GM12878 (cell line): Measurements from ENCODE around the gene RMI2. TPM values are rescaled to one million over a fixed set of nuclear protein-coding genes. Genes with fewer than 3 reads are reported as not detected.
A peak's percentile ranks its signal among the peaks of the same experiment; 100 is the strongest.

Experiments
- DPF2 ChIP-seq: fragments of 450-650 bp; IDR thresholded peaks from 2 replicates; pipeline ENCODE4 v1.6.1; 2017; ENCODE audit warnings: mild to moderate bottlenecking
- EGR1 ChIP-seq, 2 experiments: IDR thresholded peaks; 1 replicate in 1 of 2; 2 replicates in 1 of 2; pipeline ENCODE4 v1.6.1; 2011 to 2012; ENCODE audit warnings: low read depth in 2 of 2, low read length in 2 of 2, borderline replicate concordance in 1 of 2, mild to moderate bottlenecking in 1 of 2, moderate library complexity in 1 of 2
- FOS ChIP-seq: IDR thresholded peaks from 3 replicates; pipeline ENCODE4 v1.6.1; 2011; ENCODE audit warnings: borderline replicate concordance; ENCODE audit not compliant: insufficient read length; ENCODE audit errors: extremely low read depth
- IKZF1 ChIP-seq: fragments of 450-650 bp; conservative IDR thresholded peaks from 2 replicates; pipeline ENCODE4 v1.6.1; 2017; ENCODE audit warnings: antibody characterized with exemption, mild to moderate bottlenecking
- LARP7 ChIP-seq: fragments of 450-650 bp; IDR thresholded peaks from 2 replicates; pipeline ENCODE4 v1.6.1; 2017; ENCODE audit warnings: mild to moderate bottlenecking
- NFYA ChIP-seq: IDR thresholded peaks from 2 replicates; pipeline ENCODE4 v1.6.1; 2011; ENCODE audit warnings: low read depth, mild to moderate bottlenecking, low read length, improper control_type of control experiment, borderline replicate concordance
- POLR2AphosphoS5 ChIP-seq: IDR thresholded peaks from 2 replicates; pipeline ENCODE4 v1.6.1; 2011; ENCODE audit warnings: mild to moderate bottlenecking, low read length, inconsistent platforms
- POU2F2 ChIP-seq: IDR thresholded peaks from 3 replicates; pipeline ENCODE4 v1.6.1; 2011; ENCODE audit warnings: low read depth, mild to moderate bottlenecking, low read length, borderline replicate concordance
- RBBP5 ChIP-seq: fragments of 200-600 bp; sonication (generic); conservative IDR thresholded peaks from 2 replicates; pipeline ENCODE4 v1.6.1; 2016
- SUPT20H ChIP-seq: IDR thresholded peaks from 2 replicates; pipeline ENCODE4 v1.6.1; 2011; ENCODE audit warnings: low read depth, mild to moderate bottlenecking, low read length, moderate library complexity, borderline replicate concordance; ENCODE audit not compliant: control insufficient read depth
- ZBED1 ChIP-seq: IDR thresholded peaks from 2 replicates; pipeline ENCODE4 v1.6.1; 2016; ENCODE audit warnings: borderline replicate concordance
- ZNF622 ChIP-seq: fragments of 450-650 bp; IDR thresholded peaks from 2 replicates; pipeline ENCODE4 v1.6.1; 2017; ENCODE audit warnings: mild to moderate bottlenecking, inconsistent platforms
- polyA plus RNA-seq, 11 experiments: library from polyadenylated mRNA; depleted of rRNA in 4 of 11; unstranded in 6 of 11; stranded (reverse) in 5 of 11; fragments of >200 nt; fragmentation: Nextera tagmentation in 4 of 11; fragmentation: Illumina TruSeq in 1 of 11; extraction: Ambion mirVana in 4 of 11; extraction: Trizol in 1 of 11; gene quantifications; 1 replicate in 1 of 11; 2 replicates in 10 of 11; pipeline versions ENCODE4 v1.2.1 to v1.2.3, GENCODE V29; 2011 to 2016; ENCODE audit warnings: inconsistent platforms in 2 of 11, missing spikeins in 2 of 11, low read depth in 1 of 11
- total RNA-seq, 4 experiments: library from RNA; depleted of rRNA in 3 of 4; stranded (reverse); fragments of >200 nt in 3 of 4; fragmentation: Illumina TruSeq in 1 of 4; extraction: Trizol in 1 of 4; gene quantifications; 2 replicates each; pipeline versions ENCODE4 v1.2.1 to v1.2.3, GENCODE V29; 2013 to 2021
- TF ChIP-seq, protein P1 (sequence below): fragments of 450-650 bp; IDR thresholded peaks from 2 replicates; pipeline ENCODE4 v1.6.1; 2017; ENCODE audit warnings: mild to moderate bottlenecking, moderate library complexity
- TF ChIP-seq, protein P2 (sequence below): fragments of 450-650 bp; IDR thresholded peaks from 2 replicates; pipeline ENCODE4 v1.6.1; 2017; ENCODE audit warnings: low read depth, mild to moderate bottlenecking, moderate library complexity
- TF ChIP-seq, protein P3 (sequence below): fragments of 450-650 bp; IDR thresholded peaks from 2 replicates; pipeline ENCODE4 v1.6.1; 2017; ENCODE audit warnings: borderline replicate concordance
- TF ChIP-seq, protein P4 (sequence below): IDR thresholded peaks from 2 replicates; pipeline ENCODE4 v1.6.1; 2011; ENCODE audit warnings: borderline replicate concordance, low read depth, mild to moderate bottlenecking, moderate library complexity, low read length; ENCODE audit not compliant: insufficient read depth, poor library complexity, severe bottlenecking
- TF ChIP-seq, protein P5 (sequence below): fragments of 450-650 bp; IDR thresholded peaks from 2 replicates; pipeline ENCODE4 v1.6.1; 2016; ENCODE audit warnings: mild to moderate bottlenecking
- TF ChIP-seq, protein P6 (sequence below): IDR thresholded peaks from 2 replicates; pipeline ENCODE4 v1.6.1; 2011; ENCODE audit warnings: low read depth, mild to moderate bottlenecking, low read length, moderate library complexity, borderline replicate concordance; ENCODE audit errors: extremely low read depth

The RMI2 gene
- total and polyA plus RNA-seq, 10 of the 15 experiments (the other 5 are each of a cell fraction or from before 2014, with no cell fraction given), result 9.6 to 68.8 (median 32.1) TPM

DNA sequence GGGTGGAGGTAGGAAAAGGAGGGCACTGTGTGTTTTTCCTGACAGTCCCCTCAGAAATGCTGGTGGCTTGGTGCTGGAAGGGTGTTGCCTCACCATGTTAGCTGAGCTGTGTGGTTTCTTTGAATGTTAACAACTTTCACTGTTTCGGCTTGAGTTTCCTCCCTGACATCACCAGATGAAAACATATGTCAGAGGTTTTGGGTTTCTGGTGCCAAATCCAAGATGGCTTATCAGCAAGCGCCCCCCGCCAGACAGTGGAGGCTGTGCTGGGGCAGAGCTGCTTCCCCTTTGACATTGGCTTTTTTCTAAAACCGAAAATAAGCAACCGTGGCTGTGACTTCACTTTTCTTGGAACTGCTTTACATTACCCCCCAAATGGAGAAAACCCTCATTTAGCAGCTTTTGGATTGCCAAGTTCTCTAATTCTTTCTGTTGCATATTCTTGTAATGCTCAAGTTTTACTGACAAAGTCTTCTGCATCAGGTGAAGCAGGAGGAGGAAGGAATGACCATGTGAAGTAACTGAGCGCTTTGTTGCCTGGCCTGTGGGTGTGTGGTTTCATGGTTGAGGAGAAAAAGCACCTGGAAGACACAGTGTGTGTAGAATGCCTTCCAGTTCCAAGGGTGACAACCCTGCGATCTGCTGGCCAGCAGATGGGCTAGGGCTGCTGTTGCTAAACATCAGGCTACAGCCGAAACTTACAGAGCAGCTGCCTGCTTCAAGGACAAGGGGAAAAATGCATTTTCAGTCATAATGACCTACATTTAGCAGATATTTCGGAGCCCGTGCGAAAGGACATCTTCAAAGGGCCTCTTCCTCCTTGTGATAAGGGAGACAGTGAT lies 9.7 kb downstream of the RMI2 start (continued):
- TF ChIP-seq, protein P1, sequence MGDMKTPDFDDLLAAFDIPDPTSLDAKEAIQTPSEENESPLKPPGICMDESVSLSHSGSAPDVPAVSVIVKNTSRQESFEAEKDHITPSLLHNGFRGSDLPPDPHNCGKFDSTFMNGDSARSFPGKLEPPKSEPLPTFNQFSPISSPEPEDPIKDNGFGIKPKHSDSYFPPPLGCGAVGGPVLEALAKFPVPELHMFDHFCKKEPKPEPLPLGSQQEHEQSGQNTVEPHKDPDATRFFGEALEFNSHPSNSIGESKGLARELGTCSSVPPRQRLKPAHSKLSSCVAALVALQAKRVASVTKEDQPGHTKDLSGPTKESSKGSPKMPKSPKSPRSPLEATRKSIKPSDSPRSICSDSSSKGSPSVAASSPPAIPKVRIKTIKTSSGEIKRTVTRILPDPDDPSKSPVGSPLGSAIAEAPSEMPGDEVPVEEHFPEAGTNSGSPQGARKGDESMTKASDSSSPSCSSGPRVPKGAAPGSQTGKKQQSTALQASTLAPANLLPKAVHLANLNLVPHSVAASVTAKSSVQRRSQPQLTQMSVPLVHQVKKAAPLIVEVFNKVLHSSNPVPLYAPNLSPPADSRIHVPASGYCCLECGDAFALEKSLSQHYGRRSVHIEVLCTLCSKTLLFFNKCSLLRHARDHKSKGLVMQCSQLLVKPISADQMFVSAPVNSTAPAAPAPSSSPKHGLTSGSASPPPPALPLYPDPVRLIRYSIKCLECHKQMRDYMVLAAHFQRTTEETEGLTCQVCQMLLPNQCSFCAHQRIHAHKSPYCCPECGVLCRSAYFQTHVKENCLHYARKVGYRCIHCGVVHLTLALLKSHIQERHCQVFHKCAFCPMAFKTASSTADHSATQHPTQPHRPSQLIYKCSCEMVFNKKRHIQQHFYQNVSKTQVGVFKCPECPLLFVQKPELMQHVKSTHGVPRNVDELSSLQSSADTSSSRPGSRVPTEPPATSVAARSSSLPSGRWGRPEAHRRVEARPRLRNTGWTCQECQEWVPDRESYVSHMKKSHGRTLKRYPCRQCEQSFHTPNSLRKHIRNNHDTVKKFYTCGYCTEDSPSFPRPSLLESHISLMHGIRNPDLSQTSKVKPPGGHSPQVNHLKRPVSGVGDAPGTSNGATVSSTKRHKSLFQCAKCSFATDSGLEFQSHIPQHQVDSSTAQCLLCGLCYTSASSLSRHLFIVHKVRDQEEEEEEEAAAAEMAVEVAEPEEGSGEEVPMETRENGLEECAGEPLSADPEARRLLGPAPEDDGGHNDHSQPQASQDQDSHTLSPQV, result peak; percentile 76
- TF ChIP-seq POLR2AphosphoS5, result peak; percentile 72
- peak; percentile 87 for TF ChIP-seq IKZF1
- TF ChIP-seq SUPT20H, result no peak
- TF ChIP-seq, protein P2, sequence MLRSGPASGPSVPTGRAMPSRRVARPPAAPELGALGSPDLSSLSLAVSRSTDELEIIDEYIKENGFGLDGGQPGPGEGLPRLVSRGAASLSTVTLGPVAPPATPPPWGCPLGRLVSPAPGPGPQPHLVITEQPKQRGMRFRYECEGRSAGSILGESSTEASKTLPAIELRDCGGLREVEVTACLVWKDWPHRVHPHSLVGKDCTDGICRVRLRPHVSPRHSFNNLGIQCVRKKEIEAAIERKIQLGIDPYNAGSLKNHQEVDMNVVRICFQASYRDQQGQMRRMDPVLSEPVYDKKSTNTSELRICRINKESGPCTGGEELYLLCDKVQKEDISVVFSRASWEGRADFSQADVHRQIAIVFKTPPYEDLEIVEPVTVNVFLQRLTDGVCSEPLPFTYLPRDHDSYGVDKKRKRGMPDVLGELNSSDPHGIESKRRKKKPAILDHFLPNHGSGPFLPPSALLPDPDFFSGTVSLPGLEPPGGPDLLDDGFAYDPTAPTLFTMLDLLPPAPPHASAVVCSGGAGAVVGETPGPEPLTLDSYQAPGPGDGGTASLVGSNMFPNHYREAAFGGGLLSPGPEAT, result peak; percentile 73
- TF ChIP-seq, protein P3, sequence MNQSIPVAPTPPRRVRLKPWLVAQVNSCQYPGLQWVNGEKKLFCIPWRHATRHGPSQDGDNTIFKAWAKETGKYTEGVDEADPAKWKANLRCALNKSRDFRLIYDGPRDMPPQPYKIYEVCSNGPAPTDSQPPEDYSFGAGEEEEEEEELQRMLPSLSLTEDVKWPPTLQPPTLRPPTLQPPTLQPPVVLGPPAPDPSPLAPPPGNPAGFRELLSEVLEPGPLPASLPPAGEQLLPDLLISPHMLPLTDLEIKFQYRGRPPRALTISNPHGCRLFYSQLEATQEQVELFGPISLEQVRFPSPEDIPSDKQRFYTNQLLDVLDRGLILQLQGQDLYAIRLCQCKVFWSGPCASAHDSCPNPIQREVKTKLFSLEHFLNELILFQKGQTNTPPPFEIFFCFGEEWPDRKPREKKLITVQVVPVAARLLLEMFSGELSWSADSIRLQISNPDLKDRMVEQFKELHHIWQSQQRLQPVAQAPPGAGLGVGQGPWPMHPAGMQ, result no peak
- TF ChIP-seq, protein P4, sequence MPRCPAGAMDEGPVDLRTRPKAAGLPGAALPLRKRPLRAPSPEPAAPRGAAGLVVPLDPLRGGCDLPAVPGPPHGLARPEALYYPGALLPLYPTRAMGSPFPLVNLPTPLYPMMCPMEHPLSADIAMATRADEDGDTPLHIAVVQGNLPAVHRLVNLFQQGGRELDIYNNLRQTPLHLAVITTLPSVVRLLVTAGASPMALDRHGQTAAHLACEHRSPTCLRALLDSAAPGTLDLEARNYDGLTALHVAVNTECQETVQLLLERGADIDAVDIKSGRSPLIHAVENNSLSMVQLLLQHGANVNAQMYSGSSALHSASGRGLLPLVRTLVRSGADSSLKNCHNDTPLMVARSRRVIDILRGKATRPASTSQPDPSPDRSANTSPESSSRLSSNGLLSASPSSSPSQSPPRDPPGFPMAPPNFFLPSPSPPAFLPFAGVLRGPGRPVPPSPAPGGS, result peak; percentile 48
- TF ChIP-seq LARP7, result 0 out of 2 replicates have a peak, but pooled peaks have one; percentile 17
- peak; percentile 62; the same call in 1 of the 2 replicates for TF ChIP-seq ZBED1
- TF ChIP-seq NFYA, result no peak
- TF ChIP-seq, protein P5, sequence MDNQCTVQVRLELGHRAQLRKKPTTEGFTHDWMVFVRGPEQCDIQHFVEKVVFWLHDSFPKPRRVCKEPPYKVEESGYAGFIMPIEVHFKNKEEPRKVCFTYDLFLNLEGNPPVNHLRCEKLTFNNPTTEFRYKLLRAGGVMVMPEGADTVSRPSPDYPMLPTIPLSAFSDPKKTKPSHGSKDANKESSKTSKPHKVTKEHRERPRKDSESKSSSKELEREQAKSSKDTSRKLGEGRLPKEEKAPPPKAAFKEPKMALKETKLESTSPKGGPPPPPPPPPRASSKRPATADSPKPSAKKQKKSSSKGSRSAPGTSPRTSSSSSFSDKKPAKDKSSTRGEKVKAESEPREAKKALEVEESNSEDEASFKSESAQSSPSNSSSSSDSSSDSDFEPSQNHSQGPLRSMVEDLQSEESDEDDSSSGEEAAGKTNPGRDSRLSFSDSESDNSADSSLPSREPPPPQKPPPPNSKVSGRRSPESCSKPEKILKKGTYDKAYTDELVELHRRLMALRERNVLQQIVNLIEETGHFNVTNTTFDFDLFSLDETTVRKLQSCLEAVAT, result no peak
- TF ChIP-seq POU2F2, result peak; percentile 64; the same call in 1 of the 3 replicates
- TF ChIP-seq, protein P6, sequence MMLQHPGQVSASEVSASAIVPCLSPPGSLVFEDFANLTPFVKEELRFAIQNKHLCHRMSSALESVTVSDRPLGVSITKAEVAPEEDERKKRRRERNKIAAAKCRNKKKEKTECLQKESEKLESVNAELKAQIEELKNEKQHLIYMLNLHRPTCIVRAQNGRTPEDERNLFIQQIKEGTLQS, result no peak
- peak; percentile 75 for TF ChIP-seq DPF2
- TF ChIP-seq RBBP5, result no peak
- 0 out of 3 replicates have a peak, but pooled peaks of 1 of the 2 experiments have one; percentile 40 for TF ChIP-seq EGR1 (IDR thresholded peaks at IDR 0.05; ENCODE audit: borderline replicate concordance in 1 of 2, low read depth in 2 of 2, low read length in 2 of 2)
- no peak for TF ChIP-seq ZNF622
- TF ChIP-seq FOS, result no peak
